ENCODE results near the gene KATNB1.
"Not testable (repeated sequence)": the region's sequence is repeated elsewhere in the genome, so short reads cannot be mapped to it uniquely, and the experiment has no call there.

The KATNB1 gene

GRCh38 chr16:57791893-57792461, 56.4 kb downstream of the KATNB1 start:
- H3K36me3 ChIP-seq (ENCODE audit: control insufficient read depth in 2 of 2, insufficient read depth in 2 of 2, low read length in 2 of 2) = no peaks in the 10 kb centered on the region
- no peaks in the 10 kb centered on the region for H3K4me1 ChIP-seq (ENCODE audit: control insufficient read depth in 2 of 2, insufficient read depth in 2 of 2, low read length in 2 of 2)
- H3K27ac ChIP-seq (ENCODE audit: low read depth in 2 of 2, low read length in 2 of 2) = no peak overlapping the region

GRCh38 chr16:57794849-57795430, 59.4 kb downstream of the KATNB1 start:
- H3K27me3 ChIP-seq (ENCODE audit: control insufficient read depth in 2 of 2, insufficient read depth in 2 of 2, low read length in 2 of 2) = peaks cover 12 to 18% of the 10 kb centered on the region in 2 donors
- no peak overlapping the region for H3K27ac ChIP-seq (ENCODE audit: low read depth in 2 of 2, low read length in 2 of 2)
- peaks cover 0 to 3% of the 10 kb centered on the region in 2 donors for H3K36me3 ChIP-seq (ENCODE audit: control insufficient read depth in 2 of 2, insufficient read depth in 2 of 2, low read length in 2 of 2)
- H3K4me1 ChIP-seq (ENCODE audit: control insufficient read depth in 2 of 2, insufficient read depth in 2 of 2, low read length in 2 of 2) = peaks cover 7 to 9% of the 10 kb centered on the region in 2 donors
- H3K9ac ChIP-seq (ENCODE audit: low read depth in 1 of 2, low read length in 2 of 2) = no peak overlapping the region
- no peaks in the 10 kb centered on the region for H3K9me3 ChIP-seq (ENCODE audit: control insufficient read depth in 2 of 2, low read length in 2 of 2)
- no peak overlapping the region for H3K4me3 ChIP-seq (ENCODE audit: low read length in 2 of 2)

More at GRCh38 chr16:57791893-57792461, 56.4 kb downstream of the KATNB1 start:
- peaks cover 2 to 5% of the 10 kb centered on the region in 2 donors for H3K27me3 ChIP-seq (ENCODE audit: control insufficient read depth in 2 of 2, insufficient read depth in 2 of 2, low read length in 2 of 2)
- H3K9me3 ChIP-seq (ENCODE audit: control insufficient read depth in 2 of 2, low read length in 2 of 2) = no peaks in the 10 kb centered on the region
- no peak overlapping the region for H3K4me3 ChIP-seq (ENCODE audit: low read length in 2 of 2)
- no peak overlapping the region for H3K9ac ChIP-seq (ENCODE audit: low read depth in 1 of 2, low read length in 2 of 2)

- no peak overlapping the region for H3K9ac ChIP-seq (ENCODE audit: low read depth in 1 of 2, low read length in 2 of 2)
- H3K4me3 ChIP-seq (ENCODE audit: low read length in 2 of 2) = no peak overlapping the region
- peaks cover 10 to 12% of the 10 kb centered on the region in 2 donors for H3K4me1 ChIP-seq (ENCODE audit: control insufficient read depth in 2 of 2, insufficient read depth in 2 of 2, low read length in 2 of 2)
- H3K9me3 ChIP-seq (ENCODE audit: control insufficient read depth in 2 of 2, low read length in 2 of 2) = no peaks in the 10 kb centered on the region
- H3K27me3 ChIP-seq (ENCODE audit: control insufficient read depth in 2 of 2, insufficient read depth in 2 of 2, low read length in 2 of 2) = peaks cover 16 to 21% of the 10 kb centered on the region in 2 donors
- H3K27ac ChIP-seq (ENCODE audit: low read depth in 2 of 2, low read length in 2 of 2) = no peak overlapping the region
- H3K36me3 ChIP-seq (ENCODE audit: control insufficient read depth in 2 of 2, insufficient read depth in 2 of 2, low read length in 2 of 2) = peaks cover 0 to 3% of the 10 kb centered on the region in 2 donors
Observed at GRCh38 chr16:57795431-57795878, 59.9 kb downstream of the KATNB1 start.

- not testable (repeated sequence) for H3K27ac ChIP-seq (ENCODE audit: low read depth in 2 of 2, low read length in 2 of 2)
Observed at GRCh38 chr16:57796014-57796413, 60.4 kb downstream of the KATNB1 start.

GRCh38 chr16:57797216-57797525, 61.6 kb downstream of the KATNB1 start:
- H3K9me3 ChIP-seq (ENCODE audit: control insufficient read depth in 2 of 2, low read length in 2 of 2) = no peaks in the 10 kb centered on the region
- peaks cover 23 to 25% of the 10 kb centered on the region in 2 donors for H3K4me1 ChIP-seq (ENCODE audit: control insufficient read depth in 2 of 2, insufficient read depth in 2 of 2, low read length in 2 of 2)
- peaks cover 0 to 3% of the 10 kb centered on the region in 2 donors for H3K36me3 ChIP-seq (ENCODE audit: control insufficient read depth in 2 of 2, insufficient read depth in 2 of 2, low read length in 2 of 2)
- no peak overlapping the region for H3K27ac ChIP-seq (ENCODE audit: low read depth in 2 of 2, low read length in 2 of 2)
- H3K27me3 ChIP-seq (ENCODE audit: control insufficient read depth in 2 of 2, insufficient read depth in 2 of 2, low read length in 2 of 2) = peaks cover 26 to 38% of the 10 kb centered on the region in 2 donors
- no peak overlapping the region for H3K4me3 ChIP-seq (ENCODE audit: low read length in 2 of 2)
- no peak overlapping the region for H3K9ac ChIP-seq (ENCODE audit: low read depth in 1 of 2, low read length in 2 of 2)

More at GRCh38 chr16:57796014-57796413, 60.4 kb downstream of the KATNB1 start:
- peaks cover 16 to 27% of the 10 kb centered on the region in 2 donors for H3K27me3 ChIP-seq (ENCODE audit: control insufficient read depth in 2 of 2, insufficient read depth in 2 of 2, low read length in 2 of 2)
- H3K4me1 ChIP-seq (ENCODE audit: control insufficient read depth in 2 of 2, insufficient read depth in 2 of 2, low read length in 2 of 2) = peaks cover 14 to 16% of the 10 kb centered on the region in 2 donors
- H3K9ac ChIP-seq (ENCODE audit: low read depth in 1 of 2, low read length in 2 of 2); H3K36me3 ChIP-seq (ENCODE audit: control insufficient read depth in 2 of 2, insufficient read depth in 2 of 2, low read length in 2 of 2); H3K4me3 ChIP-seq (ENCODE audit: low read length in 2 of 2); H3K9me3 ChIP-seq (ENCODE audit: control insufficient read depth in 2 of 2, low read length in 2 of 2): not testable (repeated sequence)

GRCh38 chr16:57797526-57798266, 62.1 kb downstream of the KATNB1 start:
- Histone ChIP-seq H3K36me3 (ENCODE audit: control insufficient read depth in 2 of 2, insufficient read depth in 2 of 2, low read length in 2 of 2) (peaks cover 0 to 3% of the 10 kb centered on the region in 2 donors), H3K27me3 (ENCODE audit: control insufficient read depth in 2 of 2, insufficient read depth in 2 of 2, low read length in 2 of 2) (peaks cover 26 to 41% of the 10 kb centered on the region in 2 donors), H3K4me1 (ENCODE audit: control insufficient read depth in 2 of 2, insufficient read depth in 2 of 2, low read length in 2 of 2) (peaks cover 26 to 29% of the 10 kb centered on the region in 2 donors), H3K27ac (ENCODE audit: low read depth in 2 of 2, low read length in 2 of 2) (no peak overlapping the region), H3K9me3 (ENCODE audit: control insufficient read depth in 2 of 2, low read length in 2 of 2) (no peaks in the 10 kb centered on the region), H3K9ac (ENCODE audit: low read depth in 1 of 2, low read length in 2 of 2) (no peak overlapping the region), H3K4me3 (ENCODE audit: low read length in 2 of 2) (peak overlapping the region; percentile 8 to 26)

GRCh38 chr16:57798267-57798810, 62.8 kb downstream of the KATNB1 start:
- Histone ChIP-seq H3K27ac (ENCODE audit: low read depth in 2 of 2, low read length in 2 of 2) (no peak overlapping the region), H3K9me3 (ENCODE audit: control insufficient read depth in 2 of 2, low read length in 2 of 2) (no peaks in the 10 kb centered on the region), H3K27me3 (ENCODE audit: control insufficient read depth in 2 of 2, insufficient read depth in 2 of 2, low read length in 2 of 2) (peaks cover 26 to 45% of the 10 kb centered on the region in 2 donors), H3K9ac (ENCODE audit: low read depth in 1 of 2, low read length in 2 of 2) (no peak overlapping the region), H3K4me3 (ENCODE audit: low read length in 2 of 2) (no peak overlapping the region), H3K36me3 (ENCODE audit: control insufficient read depth in 2 of 2, insufficient read depth in 2 of 2, low read length in 2 of 2) (peaks cover 0 to 3% of the 10 kb centered on the region in 2 donors), H3K4me1 (ENCODE audit: control insufficient read depth in 2 of 2, insufficient read depth in 2 of 2, low read length in 2 of 2) (peaks cover 30 to 34% of the 10 kb centered on the region in 2 donors)

- peaks cover 26 to 45% of the 10 kb centered on the region in 2 donors for H3K27me3 ChIP-seq (ENCODE audit: control insufficient read depth in 2 of 2, insufficient read depth in 2 of 2, low read length in 2 of 2)
- H3K4me1 ChIP-seq (ENCODE audit: control insufficient read depth in 2 of 2, insufficient read depth in 2 of 2, low read length in 2 of 2) = peaks cover 30 to 36% of the 10 kb centered on the region in 2 donors
- H3K9ac ChIP-seq (ENCODE audit: low read depth in 1 of 2, low read length in 2 of 2) = no peak overlapping the region
- no peaks in the 10 kb centered on the region for H3K9me3 ChIP-seq (ENCODE audit: control insufficient read depth in 2 of 2, low read length in 2 of 2)
- H3K36me3 ChIP-seq (ENCODE audit: control insufficient read depth in 2 of 2, insufficient read depth in 2 of 2, low read length in 2 of 2) = peaks cover 0 to 3% of the 10 kb centered on the region in 2 donors
- H3K4me3 ChIP-seq (ENCODE audit: low read length in 2 of 2) = no peak overlapping the region
- no peak overlapping the region for H3K27ac ChIP-seq (ENCODE audit: low read depth in 2 of 2, low read length in 2 of 2)
Observed at GRCh38 chr16:57798953-57799599, 63.5 kb downstream of the KATNB1 start.

GRCh38 chr16:57799600-57800199, 64.1 kb downstream of the KATNB1 start:
- peaks cover 0 to 3% of the 10 kb centered on the region in 2 donors for H3K36me3 ChIP-seq (ENCODE audit: control insufficient read depth in 2 of 2, insufficient read depth in 2 of 2, low read length in 2 of 2)
- H3K4me1 ChIP-seq (ENCODE audit: control insufficient read depth in 2 of 2, insufficient read depth in 2 of 2, low read length in 2 of 2) = peaks cover 30 to 36% of the 10 kb centered on the region in 2 donors
- H3K4me3 ChIP-seq (ENCODE audit: low read length in 2 of 2) = no peak overlapping the region
- H3K27me3 ChIP-seq (ENCODE audit: control insufficient read depth in 2 of 2, insufficient read depth in 2 of 2, low read length in 2 of 2) = peaks cover 26 to 45% of the 10 kb centered on the region in 2 donors
- no peak overlapping the region for H3K27ac ChIP-seq (ENCODE audit: low read depth in 2 of 2, low read length in 2 of 2)
- H3K9me3 ChIP-seq (ENCODE audit: control insufficient read depth in 2 of 2, low read length in 2 of 2) = no peaks in the 10 kb centered on the region
- no peak overlapping the region for H3K9ac ChIP-seq (ENCODE audit: low read depth in 1 of 2, low read length in 2 of 2)

Measured in mucosa of rectum (tissue), 2 donors.